Mononuclear cell (primary cell): ENCODE measurements around the gene DAB2IP. TPM values are rescaled to one million over a fixed set of nuclear protein-coding genes. Genes with fewer than 3 reads are reported as not detected.
"Not testable (repeated sequence)": the region's sequence is repeated elsewhere in the genome, so short reads cannot be mapped to it uniquely, and the experiment has no call there.

Experiments used
- H3K27me3 ChIP-seq: 2 replicates; pipeline ENCODE4 v1.6.0; 2011; ENCODE audit warnings: low read length, control low read depth; ENCODE audit not compliant: insufficient read depth
- H3K4me1 ChIP-seq: 2 replicates; pipeline ENCODE4 v1.5.1; 2011; ENCODE audit warnings: mild to moderate bottlenecking, low read length, control low read depth; ENCODE audit not compliant: insufficient read depth
- H3K4me3 ChIP-seq: 2 replicates; pipeline ENCODE4 v1.5.1; 2011; ENCODE audit warnings: mild to moderate bottlenecking, low read length, moderate library complexity
- H3K9me3 ChIP-seq: 2 replicates; pipeline ENCODE4 v1.5.1; 2011; ENCODE audit warnings: low read depth, mild to moderate bottlenecking, control low read depth, low read length
- total RNA-seq: library from RNA; depleted of rRNA; stranded (reverse); fragments of >200 nt; gene quantifications from one replicate; pipeline ENCODE4 v1.2.3, GENCODE V29; 2012

The DAB2IP gene
- total RNA-seq, 1 donor: 0.10 TPM

GRCh38 chr9:121794334-121794733 lies 142.9 kb downstream of the DAB2IP start:
- H3K9me3 ChIP-seq, H3K4me3 ChIP-seq, H3K27me3 ChIP-seq, H3K4me1 ChIP-seq: not testable (repeated sequence)

DNA sequence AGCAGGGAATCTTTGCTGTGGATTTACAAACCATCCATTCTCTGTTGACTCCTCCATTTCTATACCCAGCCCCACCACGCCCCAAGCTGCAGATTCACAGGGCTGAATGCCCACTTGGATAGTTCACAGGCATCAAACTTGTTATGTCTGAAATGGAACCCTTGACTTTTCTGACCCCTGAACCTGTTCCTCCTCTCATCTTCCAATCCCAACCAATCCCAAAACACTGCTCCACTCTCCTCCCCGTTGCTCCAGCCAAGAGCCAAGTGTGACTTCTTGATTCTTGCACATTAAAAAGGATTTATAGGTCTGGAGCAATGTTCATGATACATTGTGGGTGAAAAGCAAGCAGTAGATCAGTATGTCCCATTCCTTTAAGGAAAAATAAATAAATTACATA lies 145.6 kb downstream of the DAB2IP start:
- no peaks in the 10 kb centered on the region for H3K9me3 ChIP-seq
- no peak overlapping the region for H3K4me3 ChIP-seq
- no peaks in the 10 kb centered on the region for H3K4me1 ChIP-seq
- H3K27me3 ChIP-seq: no peaks in the 10 kb centered on the region

GRCh38 chr9:121798941-121799340 lies 147.5 kb downstream of the DAB2IP start:
- Histone ChIP-seq H3K4me1 (no peaks in the 10 kb centered on the region), H3K9me3 (no peaks in the 10 kb centered on the region), H3K27me3 (no peaks in the 10 kb centered on the region), H3K4me3 (no peak overlapping the region)

- Histone ChIP-seq H3K4me1 (no peaks in the 10 kb centered on the region), H3K9me3 (no peaks in the 10 kb centered on the region), H3K4me3 (no peak overlapping the region), H3K27me3 (no peaks in the 10 kb centered on the region)
Observed at GRCh38 chr9:121800376-121800775, 148.9 kb downstream of the DAB2IP start.

DNA sequence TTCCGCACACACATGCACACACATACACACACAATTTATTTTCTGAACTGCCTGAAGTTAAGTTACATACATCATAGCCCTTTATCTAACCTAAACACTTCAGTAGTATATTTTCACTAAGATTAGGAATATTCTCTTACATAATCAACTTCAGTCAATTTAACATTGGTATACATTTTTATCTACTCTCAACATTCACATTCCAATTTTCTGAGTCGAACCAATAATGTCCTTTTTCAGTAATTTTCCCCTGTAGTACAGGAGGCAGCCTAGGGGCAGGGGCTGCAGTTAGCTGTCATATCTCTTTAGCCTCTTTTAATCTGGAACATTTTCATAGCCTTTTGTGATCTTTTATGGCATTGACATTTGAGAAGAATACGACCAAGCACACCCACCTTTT lies 150.1 kb downstream of the DAB2IP start:
- no peaks in the 10 kb centered on the region for H3K27me3 ChIP-seq
- H3K4me1 ChIP-seq: no peaks in the 10 kb centered on the region

GRCh38 chr9:121802753-121803152 lies 151.3 kb downstream of the DAB2IP start:
- no peaks in the 10 kb centered on the region for H3K4me1 ChIP-seq
- H3K27me3 ChIP-seq: no peaks in the 10 kb centered on the region
- no peak overlapping the region for H3K4me3 ChIP-seq
- no peaks in the 10 kb centered on the region for H3K9me3 ChIP-seq

More for the DNA sequence above, 150.1 kb downstream of the DAB2IP start:
- H3K4me3 ChIP-seq: no peak overlapping the region
- H3K9me3 ChIP-seq: no peaks in the 10 kb centered on the region

GRCh38 chr9:121807069-121807822 lies 155.8 kb downstream of the DAB2IP start:
- Histone ChIP-seq H3K27me3 (no peaks in the 10 kb centered on the region), H3K4me1 (no peaks in the 10 kb centered on the region), H3K4me3 (no peak overlapping the region), H3K9me3 (no peaks in the 10 kb centered on the region)

GRCh38 chr9:121807823-121808278 lies 156.4 kb downstream of the DAB2IP start:
- H3K4me3 ChIP-seq: no peak overlapping the region
- H3K9me3 ChIP-seq: no peaks in the 10 kb centered on the region
- no peaks in the 10 kb centered on the region for H3K27me3 ChIP-seq
- no peaks in the 10 kb centered on the region for H3K4me1 ChIP-seq

GRCh38 chr9:121808781-121809180 lies 157.3 kb downstream of the DAB2IP start:
- no peaks in the 10 kb centered on the region for H3K4me1 ChIP-seq
- no peaks in the 10 kb centered on the region for H3K9me3 ChIP-seq
- no peak overlapping the region for H3K4me3 ChIP-seq
- H3K27me3 ChIP-seq: no peaks in the 10 kb centered on the region

GRCh38 chr9:121809356-121810050 lies 158.1 kb downstream of the DAB2IP start:
- no peak overlapping the region for H3K4me3 ChIP-seq
- H3K9me3 ChIP-seq: no peaks in the 10 kb centered on the region
- no peaks in the 10 kb centered on the region for H3K27me3 ChIP-seq
- H3K4me1 ChIP-seq: no peaks in the 10 kb centered on the region

GRCh38 chr9:121810489-121810888 lies 159.1 kb downstream of the DAB2IP start:
- Histone ChIP-seq H3K27me3 (no peaks in the 10 kb centered on the region), H3K4me3 (no peak overlapping the region), H3K4me1 (no peaks in the 10 kb centered on the region), H3K9me3 (no peaks in the 10 kb centered on the region)

DNA sequence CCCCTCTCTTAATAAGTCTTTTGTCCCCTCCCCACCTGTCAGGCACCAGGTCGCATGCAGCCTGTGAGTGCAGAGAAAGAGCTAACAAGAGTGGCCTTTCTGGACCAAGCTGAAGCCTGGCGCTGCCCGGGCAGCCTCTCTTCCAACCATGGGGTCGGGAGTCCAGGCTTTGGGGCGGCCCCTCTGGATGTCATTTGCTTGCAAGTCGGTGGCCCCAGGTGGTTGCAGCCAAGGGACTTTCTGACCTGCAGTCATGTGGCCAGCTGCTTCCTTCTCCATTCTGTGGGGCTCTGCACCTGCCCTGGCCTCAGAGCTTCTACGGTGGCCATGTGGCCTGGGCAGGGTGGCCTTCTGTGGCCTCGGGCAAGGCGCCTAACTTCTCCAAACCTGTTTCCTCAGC lies 159.7 kb downstream of the DAB2IP start:
- no peaks in the 10 kb centered on the region for H3K9me3 ChIP-seq
- no peaks in the 10 kb centered on the region for H3K4me1 ChIP-seq
- H3K27me3 ChIP-seq: no peaks in the 10 kb centered on the region
- no peak overlapping the region for H3K4me3 ChIP-seq

DNA sequence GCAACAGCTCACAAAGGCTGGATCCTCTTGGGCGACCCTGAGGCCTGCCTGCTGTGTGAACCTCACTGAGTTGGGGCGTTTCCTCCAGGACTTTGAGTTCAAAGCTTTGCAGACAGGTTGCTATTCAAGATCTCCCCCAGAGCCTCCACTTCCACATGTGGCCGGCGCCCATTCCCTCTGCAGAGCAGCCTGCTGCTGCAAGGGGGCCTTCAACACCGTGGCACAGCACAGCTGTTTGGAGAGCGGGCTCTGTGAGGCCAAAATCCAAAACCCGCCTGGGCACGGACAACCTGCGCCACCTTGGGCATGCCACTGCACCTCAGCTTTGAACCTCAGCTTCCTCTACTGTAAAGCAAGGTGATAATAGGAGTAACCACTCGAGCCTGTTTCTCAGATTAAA lies 160.3 kb downstream of the DAB2IP start:
- Histone ChIP-seq H3K4me1 (no peaks in the 10 kb centered on the region), H3K4me3 (no peak overlapping the region), H3K27me3 (no peaks in the 10 kb centered on the region), H3K9me3 (no peaks in the 10 kb centered on the region)

- Histone ChIP-seq H3K27me3 (no peaks in the 10 kb centered on the region), H3K9me3 (no peaks in the 10 kb centered on the region), H3K4me1 (no peaks in the 10 kb centered on the region), H3K4me3 (no peak overlapping the region)
Observed at GRCh38 chr9:121812159-121812735, 160.8 kb downstream of the DAB2IP start.

DNA sequence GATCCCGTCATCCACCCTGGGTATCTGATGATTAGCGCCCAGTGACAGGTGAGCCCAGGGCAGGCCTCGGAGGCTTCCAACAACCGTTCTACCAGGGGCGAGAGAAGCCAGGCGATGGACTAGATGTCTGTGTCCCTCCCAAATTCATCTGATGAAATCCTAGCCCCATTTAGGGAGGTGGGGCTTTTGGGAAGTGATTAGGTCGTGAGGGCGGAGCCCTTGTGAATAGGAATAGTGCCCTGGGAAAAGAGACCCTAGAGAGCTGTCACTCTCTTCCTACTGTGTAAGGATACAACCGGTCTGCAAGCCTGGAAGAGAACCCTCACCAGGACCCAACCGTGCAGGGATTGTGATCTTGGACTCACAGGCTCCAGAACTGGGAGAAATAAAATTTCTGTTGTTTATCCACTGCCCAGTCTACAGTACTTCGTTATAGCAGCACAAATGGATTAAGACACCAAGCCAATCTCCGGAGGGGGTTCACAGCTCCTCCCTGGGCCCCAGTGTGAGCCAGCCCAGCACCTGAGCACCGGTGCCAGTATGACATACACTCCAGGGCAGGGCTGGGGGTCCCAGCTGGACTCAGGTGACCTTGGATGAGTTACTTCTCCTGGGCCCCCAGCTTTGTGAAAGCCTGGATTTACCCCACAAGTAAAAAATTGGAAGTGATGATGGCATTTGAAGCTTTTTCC lies 162.2 kb downstream of the DAB2IP start:
- no peaks in the 10 kb centered on the region for H3K27me3 ChIP-seq
- H3K9me3 ChIP-seq: no peaks in the 10 kb centered on the region
- no peaks in the 10 kb centered on the region for H3K4me1 ChIP-seq
- no peak overlapping the region for H3K4me3 ChIP-seq
